ENCODE data around the gene DTX1. TPM values are rescaled to one million over a fixed set of nuclear protein-coding genes. Genes with fewer than 3 reads are reported as not detected.

DTX1 gene
- total and polyA plus RNA-seq, 4 donors = 0.15 to 4.8 (median 2.3) TPM

- H3K4me3 ChIP-seq (ENCODE audit: low read length in 2 of 2) = no peak overlapping the region
- intact Hi-C loops (cut with DNase I) = no loop called here
These were observed 45.2 kb downstream of the DTX1 start for GRCh38 chr12:113101751-113102150.

DNA sequence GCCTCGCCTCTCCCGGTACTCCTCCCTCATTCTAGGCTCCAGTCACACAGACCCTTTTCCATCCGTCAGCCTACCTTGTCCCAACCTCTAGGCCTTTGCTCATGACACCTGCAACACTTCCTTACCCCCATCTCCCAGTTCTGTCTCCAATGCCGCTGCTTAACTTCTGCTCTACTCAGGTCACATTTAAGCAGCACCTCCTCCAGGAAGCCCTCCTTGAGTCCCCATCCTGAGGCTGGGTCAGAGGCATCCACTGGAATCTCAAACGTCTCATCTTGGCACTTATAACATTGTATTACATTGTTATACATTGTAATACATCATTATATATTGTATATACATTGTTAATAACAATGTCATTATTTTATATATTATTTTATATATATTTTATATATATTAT, 46.3 kb downstream of the DTX1 start:
- Histone ChIP-seq H3K4me3 (ENCODE audit: low read length in 2 of 2) (no peak overlapping the region), H3K9me3 (ENCODE audit: control insufficient read depth, low read length) (no peaks in the 10 kb centered on the region), H3K27ac (ENCODE audit: low read depth in 1 of 2, low read length in 2 of 2) (no peak overlapping the region), H3K27me3 (ENCODE audit: control insufficient read depth in 1 of 2, insufficient read depth in 2 of 2, low read length in 1 of 2) (no peaks in the 10 kb centered on the region), H3K36me3 (ENCODE audit: control insufficient read depth in 1 of 2, insufficient read depth in 2 of 2, low read length in 1 of 2) (no peaks in the 10 kb centered on the region), H3K4me1 (ENCODE audit: control insufficient read depth in 1 of 2, insufficient read depth in 2 of 2, low read length in 2 of 2) (no peaks in the 10 kb centered on the region)
- no peak for DNase-seq
- ATAC-seq (ENCODE audit: low FRiP score) = no peak
- intact Hi-C loops (cut with DNase I) = no loop called here
- 78 to 88% methylated on average over 5 of the region's 5 CpGs for WGBS, 2 donors

More at GRCh38 chr12:113101751-113102150, 45.2 kb downstream of the DTX1 start:
- H3K36me3 ChIP-seq (ENCODE audit: control insufficient read depth in 1 of 2, insufficient read depth in 2 of 2, low read length in 1 of 2) = no peaks in the 10 kb centered on the region
- ATAC-seq (ENCODE audit: low FRiP score) = no peak
- no peak overlapping the region for H3K27ac ChIP-seq (ENCODE audit: low read depth in 1 of 2, low read length in 2 of 2)
- H3K27me3 ChIP-seq (ENCODE audit: control insufficient read depth in 1 of 2, insufficient read depth in 2 of 2, low read length in 1 of 2) = no peaks in the 10 kb centered on the region
- no peaks in the 10 kb centered on the region for H3K9me3 ChIP-seq (ENCODE audit: control insufficient read depth, low read length)
- no peak for DNase-seq
- WGBS, 2 donors = 82% methylated on average over 7 to 10 of the region's 10 CpGs
- no peaks in the 10 kb centered on the region for H3K4me1 ChIP-seq (ENCODE audit: control insufficient read depth in 1 of 2, insufficient read depth in 2 of 2, low read length in 2 of 2)

- ATAC-seq (ENCODE audit: low FRiP score) (no peak), DNase-seq (no peak)
- Histone ChIP-seq H3K4me1 (ENCODE audit: control insufficient read depth in 1 of 2, insufficient read depth in 2 of 2, low read length in 2 of 2) (no peaks in the 10 kb centered on the region), H3K9me3 (ENCODE audit: control insufficient read depth, low read length) (no peaks in the 10 kb centered on the region), H3K4me3 (ENCODE audit: low read length in 2 of 2) (no peak overlapping the region), H3K36me3 (ENCODE audit: control insufficient read depth in 1 of 2, insufficient read depth in 2 of 2, low read length in 1 of 2) (no peaks in the 10 kb centered on the region), H3K27me3 (ENCODE audit: control insufficient read depth in 1 of 2, insufficient read depth in 2 of 2, low read length in 1 of 2) (no peaks in the 10 kb centered on the region), H3K27ac (ENCODE audit: low read depth in 1 of 2, low read length in 2 of 2) (no peak overlapping the region)
- intact Hi-C loops (cut with DNase I) = no loop called here
- WGBS, 2 donors = 3 to 8% methylated on average over 43 of the region's 43 CpGs
These were observed 47.4 kb downstream of the DTX1 start for GRCh38 chr12:113103756-113104450.

DNA sequence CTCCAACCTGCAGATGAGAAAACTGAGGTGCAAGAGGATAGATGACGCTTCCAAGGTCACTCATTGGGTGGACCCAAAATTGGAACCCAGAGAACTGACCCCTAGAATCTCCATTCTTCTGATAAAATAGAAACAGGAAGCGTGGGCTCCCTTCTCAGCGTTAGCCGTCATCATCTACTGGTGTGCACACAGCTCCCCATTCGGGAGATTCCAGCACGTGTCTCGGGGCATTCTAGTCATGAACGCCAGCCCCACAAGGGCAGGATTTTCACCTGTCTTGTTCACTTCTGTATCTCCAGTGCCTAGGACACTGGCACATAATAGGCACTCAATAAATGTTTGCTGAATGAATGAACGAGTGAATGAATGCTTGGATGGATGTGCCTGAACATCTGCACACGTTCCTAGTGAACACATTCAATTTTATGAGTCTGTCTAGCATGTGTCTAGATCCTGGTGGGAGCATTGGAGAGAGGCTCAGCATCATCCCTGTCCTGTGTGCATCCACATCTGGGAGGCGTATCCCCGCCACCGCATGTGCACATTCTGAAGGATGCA, 48.5 kb downstream of the DTX1 start:
- H3K4me1 ChIP-seq (ENCODE audit: control insufficient read depth in 1 of 2, insufficient read depth in 2 of 2, low read length in 2 of 2) = no peaks in the 10 kb centered on the region
- H3K27ac ChIP-seq (ENCODE audit: low read depth in 1 of 2, low read length in 2 of 2) = no peak overlapping the region
- WGBS, 2 donors = 70 to 82% methylated on average over 13 of the region's 13 CpGs
- no peaks in the 10 kb centered on the region for H3K36me3 ChIP-seq (ENCODE audit: control insufficient read depth in 1 of 2, insufficient read depth in 2 of 2, low read length in 1 of 2)
- no peak overlapping the region for H3K4me3 ChIP-seq (ENCODE audit: low read length in 2 of 2)
- ATAC-seq (ENCODE audit: low FRiP score) = no peak
- peak in 1 of 2 donors; percentile 24 for DNase-seq
- no peaks in the 10 kb centered on the region for H3K27me3 ChIP-seq (ENCODE audit: control insufficient read depth in 1 of 2, insufficient read depth in 2 of 2, low read length in 1 of 2)
- intact Hi-C loops (cut with DNase I) = no loop called here
- no peaks in the 10 kb centered on the region for H3K9me3 ChIP-seq (ENCODE audit: control insufficient read depth, low read length)

- Histone ChIP-seq H3K4me3 (ENCODE audit: low read length in 2 of 2) (no peak overlapping the region), H3K27ac (ENCODE audit: low read depth in 1 of 2, low read length in 2 of 2) (no peak overlapping the region), H3K4me1 (ENCODE audit: control insufficient read depth in 1 of 2, insufficient read depth in 2 of 2, low read length in 2 of 2) (no peaks in the 10 kb centered on the region), H3K27me3 (ENCODE audit: control insufficient read depth in 1 of 2, insufficient read depth in 2 of 2, low read length in 1 of 2) (no peaks in the 10 kb centered on the region), H3K9me3 (ENCODE audit: control insufficient read depth, low read length) (no peaks in the 10 kb centered on the region), H3K36me3 (ENCODE audit: control insufficient read depth in 1 of 2, insufficient read depth in 2 of 2, low read length in 1 of 2) (no peaks in the 10 kb centered on the region)
- peak in 1 of 2 donors; percentile 22 for DNase-seq
- intact Hi-C loops (cut with DNase I) = no loop called here
- 85 to 88% methylated on average over 15 of the region's 15 CpGs for WGBS, 2 donors
- peak; percentile 23 for ATAC-seq (ENCODE audit: low FRiP score)
These were observed 49.2 kb downstream of the DTX1 start for GRCh38 chr12:113105606-113106271.

- WGBS, 2 donors = 74% methylated on average over 1 of the region's 1 CpG
- no peak overlapping the region for H3K27ac ChIP-seq (ENCODE audit: low read depth in 1 of 2, low read length in 2 of 2)
- intact Hi-C loops (cut with DNase I) = no loop called here
- no peaks in the 10 kb centered on the region for H3K27me3 ChIP-seq (ENCODE audit: control insufficient read depth in 1 of 2, insufficient read depth in 2 of 2, low read length in 1 of 2)
- no peaks in the 10 kb centered on the region for H3K9me3 ChIP-seq (ENCODE audit: control insufficient read depth, low read length)
- DNase-seq = no peak
- H3K4me3 ChIP-seq (ENCODE audit: low read length in 2 of 2) = no peak overlapping the region
- no peak for ATAC-seq (ENCODE audit: low FRiP score)
- no peaks in the 10 kb centered on the region for H3K4me1 ChIP-seq (ENCODE audit: control insufficient read depth in 1 of 2, insufficient read depth in 2 of 2, low read length in 2 of 2)
- H3K36me3 ChIP-seq (ENCODE audit: control insufficient read depth in 1 of 2, insufficient read depth in 2 of 2, low read length in 1 of 2) = no peaks in the 10 kb centered on the region
These were observed 49.8 kb downstream of the DTX1 start for GRCh38 chr12:113106361-113106760.

DNA sequence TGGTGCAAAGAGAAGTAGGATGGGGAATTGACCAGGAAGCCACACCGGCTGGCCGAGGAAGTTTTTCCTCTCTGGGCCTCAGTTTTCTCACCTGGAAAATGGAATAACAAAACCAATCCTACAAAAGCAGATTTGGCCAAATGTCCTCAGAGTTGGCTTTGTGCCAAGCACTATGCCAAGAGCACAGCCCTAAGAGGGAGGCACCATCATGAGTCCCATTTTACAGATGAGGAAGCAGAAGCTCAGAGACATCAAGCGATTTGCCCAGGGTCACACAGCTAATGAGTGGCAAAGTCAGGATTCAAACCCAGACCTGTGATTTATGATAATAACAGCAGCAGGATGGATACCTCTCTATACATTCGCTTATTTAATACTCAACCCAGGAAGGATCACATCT, 51.8 kb downstream of the DTX1 start:
- Histone ChIP-seq H3K9me3 (ENCODE audit: control insufficient read depth, low read length) (no peaks in the 10 kb centered on the region), H3K4me3 (ENCODE audit: low read length in 2 of 2) (no peak overlapping the region), H3K27ac (ENCODE audit: low read depth in 1 of 2, low read length in 2 of 2) (no peak overlapping the region), H3K27me3 (ENCODE audit: control insufficient read depth in 1 of 2, insufficient read depth in 2 of 2, low read length in 1 of 2) (no peaks in the 10 kb centered on the region), H3K4me1 (ENCODE audit: control insufficient read depth in 1 of 2, insufficient read depth in 2 of 2, low read length in 2 of 2) (no peaks in the 10 kb centered on the region), H3K36me3 (ENCODE audit: control insufficient read depth in 1 of 2, insufficient read depth in 2 of 2, low read length in 1 of 2) (no peaks in the 10 kb centered on the region)
- ATAC-seq (ENCODE audit: low FRiP score) (no peak), DNase-seq (peak in 1 of 2 donors; percentile 10)
- WGBS, 2 donors = 93 to 97% methylated on average over 4 of the region's 4 CpGs
- intact Hi-C loops (cut with DNase I) = no loop called here

DNA sequence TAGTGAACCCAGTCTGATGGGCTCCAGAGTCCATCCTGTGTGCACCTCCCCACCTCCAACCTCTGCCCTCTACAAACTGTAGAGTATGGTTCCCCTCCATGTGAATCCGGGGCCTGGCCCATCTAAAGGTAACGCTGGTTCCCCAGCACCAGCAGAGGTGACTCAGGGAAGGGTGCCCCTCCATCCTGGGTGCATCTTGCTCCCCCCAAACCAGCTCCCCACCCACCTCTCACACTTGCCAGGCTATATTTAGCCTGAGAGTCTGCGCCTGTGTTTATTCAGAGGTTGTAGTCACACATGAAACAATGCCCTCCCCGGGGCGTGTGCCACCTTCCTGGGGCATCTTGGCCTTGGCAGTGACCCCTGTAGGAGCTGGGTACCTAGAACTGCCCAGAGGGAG, 52.8 kb downstream of the DTX1 start:
- intact Hi-C loops (cut with DNase I) = no loop called here
- ATAC-seq (ENCODE audit: low FRiP score) (no peak), DNase-seq (no peak)
- Histone ChIP-seq H3K36me3 (ENCODE audit: control insufficient read depth in 1 of 2, insufficient read depth in 2 of 2, low read length in 1 of 2) (no peaks in the 10 kb centered on the region), H3K27me3 (ENCODE audit: control insufficient read depth in 1 of 2, insufficient read depth in 2 of 2, low read length in 1 of 2) (no peaks in the 10 kb centered on the region), H3K4me3 (ENCODE audit: low read length in 2 of 2) (no peak overlapping the region), H3K27ac (ENCODE audit: low read depth in 1 of 2, low read length in 2 of 2) (no peak overlapping the region), H3K9me3 (ENCODE audit: control insufficient read depth, low read length) (no peaks in the 10 kb centered on the region), H3K4me1 (ENCODE audit: control insufficient read depth in 1 of 2, insufficient read depth in 2 of 2, low read length in 2 of 2) (no peaks in the 10 kb centered on the region)
- WGBS, 2 donors = 44 to 46% methylated on average over 5 of the region's 5 CpGs
